DMS79 treated with DMSO at 0.1 percent for 48 hours (cell line): ENCODE results near the gene PER3.

Experiments used
- DNase-seq: peaks from one replicate; lab custom pipeline; 2025; lab: John Stamatoyannopoulos, UW

PER3 gene

GRCh38 chr1:7871136-7871535, 87.0 kb downstream of the PER3 start:
- no peak for DNase-seq

GRCh38 chr1:7873801-7874795, 90.0 kb downstream of the PER3 start:
- DNase-seq, result no peak

GRCh38 chr1:7878027-7878426, 93.9 kb downstream of the PER3 start:
- no peak for DNase-seq

- no peak for DNase-seq
Measured at GRCh38 chr1:7879228-7879627, 95.1 kb downstream of the PER3 start.

- no peak for DNase-seq
Measured at GRCh38 chr1:7884757-7885156, 100.7 kb downstream of the PER3 start.

GRCh38 chr1:7885513-7886404, 101.7 kb downstream of the PER3 start:
- DNase-seq, result peak; percentile 64

GRCh38 chr1:7886405-7886745, 102.3 kb downstream of the PER3 start:
- peak; percentile 81 for DNase-seq

- no peak for DNase-seq
Measured at GRCh38 chr1:7888248-7889081, 104.4 kb downstream of the PER3 start.

- DNase-seq, result no peak
Measured at GRCh38 chr1:7890853-7891252, 106.8 kb downstream of the PER3 start.

- no peak for DNase-seq
Measured at GRCh38 chr1:7891804-7892203, 107.7 kb downstream of the PER3 start.

- DNase-seq, result no peak
Measured at GRCh38 chr1:7893529-7894180, 109.6 kb downstream of the PER3 start.
